Right ventricle myocardium inferior (tissue), 1 donor: Measurements from ENCODE around the gene TTLL11. TPM values are rescaled to one million over a fixed set of nuclear protein-coding genes. Genes with fewer than 3 reads are reported as not detected.
"Not testable (repeated sequence)": the region's sequence is repeated elsewhere in the genome, so short reads cannot be mapped to it uniquely, and the experiment has no call there.

Source experiments
- ATAC-seq: fragments of 200-7000 bp; cut with Tn5 transposase; one replicate; pipeline ENCODE4 v1.9.1; 2020; ENCODE audit warnings: mild to moderate bottlenecking, moderate library complexity
- DNase-seq: peaks from one replicate; pipeline ENCODE4 v3.0.0; 2021; ENCODE audit errors: missing footprints
- intact Hi-C: fragments of 100-400 bp; cut with DNase I; formaldehyde crosslinking; loops from one replicate; pipeline ENCODE4 v1.11.0; 2022
- total RNA-seq: library from RNA; stranded (reverse); fragmentation: NEBNext Ultra II Directional; extraction: Animal tissue kit (Norgen Biotek cat#: 25700); gene quantifications from one replicate; pipeline ENCODE4 v1.2.1, GENCODE V29; 2021
- donor health status: DM: no; HTN: yes; CAD: no; lungs with severe emphysema.

Gene TTLL11
- total RNA-seq, 1 donor from 2014 or later, result 5.0 TPM

DNA sequence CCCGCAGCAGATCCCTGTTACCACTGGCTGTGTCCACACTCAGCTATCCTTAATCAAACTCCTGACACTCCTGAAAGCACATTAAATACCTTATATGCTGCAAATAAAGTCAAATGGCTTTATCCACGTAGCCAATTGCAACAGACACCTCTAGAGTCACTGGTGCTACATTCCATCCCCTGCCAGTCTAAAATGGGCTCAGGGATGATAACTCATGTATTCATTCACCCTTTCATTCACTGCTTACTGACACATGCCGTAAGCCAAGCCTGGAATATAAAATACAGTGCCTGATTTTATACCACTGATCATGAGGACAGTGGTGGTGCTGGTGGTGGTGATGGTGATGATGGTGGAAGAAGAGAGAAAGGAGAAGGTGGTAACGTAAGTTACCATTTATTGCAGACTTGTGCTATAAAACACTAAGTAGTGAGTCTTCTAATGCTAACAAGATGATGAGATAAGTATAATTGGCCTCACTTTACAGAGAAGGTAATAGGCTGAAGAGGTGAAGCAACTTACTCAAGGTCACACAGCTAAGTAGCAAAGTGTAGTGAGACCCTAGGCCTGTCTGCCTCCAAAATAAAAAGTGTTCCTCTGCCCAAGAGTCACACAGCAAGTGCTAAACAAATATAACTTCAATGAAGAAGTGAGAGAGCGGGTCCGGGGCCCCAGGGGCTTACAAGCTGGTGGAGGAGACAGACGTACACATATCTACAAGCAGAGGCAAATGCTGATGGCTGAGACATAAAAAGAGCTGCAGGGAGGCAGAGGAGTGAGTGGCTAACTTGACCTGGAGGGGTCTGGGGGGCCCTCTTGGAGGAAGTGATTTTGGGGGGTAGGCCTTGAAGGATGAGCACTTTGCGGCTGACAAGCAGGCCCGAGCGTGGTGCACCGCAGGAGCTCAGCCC lies 1.2 kb downstream of the TTLL11 start:
- no peak for ATAC-seq
- intact Hi-C loops, result loop anchor here (10.0 kb wide), 1 partner anchor 1507 kb away; the partner anchor contains the start of gene CDK5RAP2
- no peak for DNase-seq

DNA sequence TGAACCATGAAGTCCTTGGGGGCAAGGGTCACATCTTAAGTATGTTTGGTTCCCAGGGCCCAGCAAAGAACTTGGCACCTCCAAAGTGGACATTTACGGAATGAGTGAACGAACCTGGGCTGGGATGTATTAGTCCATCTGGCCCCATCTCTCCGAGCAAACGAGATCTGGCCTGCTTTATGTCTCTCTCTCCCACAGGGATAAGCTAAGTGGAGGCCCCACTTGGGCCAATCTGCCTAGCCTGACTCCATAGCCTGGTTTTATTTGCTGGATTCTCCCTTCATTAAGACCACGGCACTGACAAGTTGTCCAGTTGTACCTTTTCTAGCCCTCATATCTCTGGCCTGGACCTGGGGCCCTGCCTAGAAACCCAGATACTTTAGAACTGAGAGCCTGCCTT lies 2.1 kb downstream of the TTLL11 start:
- intact Hi-C loops, result loop anchor here (10.0 kb wide), 1 partner anchor 1506 kb away; the partner anchor contains the start of gene CDK5RAP2
- DNase-seq, result no peak
- no peak for ATAC-seq

DNA sequence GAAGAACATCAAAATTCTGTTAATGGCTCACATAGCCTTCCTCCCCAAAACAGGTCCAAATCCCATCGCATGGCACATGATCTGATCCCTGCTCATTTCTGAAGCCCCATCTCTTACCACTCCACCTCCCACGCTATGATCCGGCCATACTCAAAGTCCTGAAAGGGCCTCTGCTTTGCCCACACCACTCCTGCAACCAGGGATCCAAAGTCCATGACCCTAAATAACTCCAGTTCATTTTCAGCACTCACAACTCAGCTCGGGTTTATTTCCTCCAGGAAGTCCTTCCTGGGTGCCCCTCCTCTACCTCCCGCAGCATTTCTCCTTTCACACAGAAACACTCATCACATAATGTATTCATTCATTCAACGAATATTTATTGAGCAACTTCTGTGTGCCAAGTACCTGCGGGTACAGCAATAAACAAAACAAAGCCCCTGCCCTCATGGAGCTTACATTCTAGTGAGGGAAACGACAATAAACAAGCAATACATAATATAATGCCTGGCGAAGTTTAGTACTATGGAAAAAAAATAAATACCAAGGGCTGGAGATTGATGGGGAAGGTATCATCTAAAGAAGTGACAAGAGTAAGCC lies 2.7 kb downstream of the TTLL11 start:
- ATAC-seq (no peak), DNase-seq (no peak)
- intact Hi-C loops, result loop anchor here (10.0 kb wide), 1 partner anchor 1506 kb away; the partner anchor contains the start of gene CDK5RAP2

DNA sequence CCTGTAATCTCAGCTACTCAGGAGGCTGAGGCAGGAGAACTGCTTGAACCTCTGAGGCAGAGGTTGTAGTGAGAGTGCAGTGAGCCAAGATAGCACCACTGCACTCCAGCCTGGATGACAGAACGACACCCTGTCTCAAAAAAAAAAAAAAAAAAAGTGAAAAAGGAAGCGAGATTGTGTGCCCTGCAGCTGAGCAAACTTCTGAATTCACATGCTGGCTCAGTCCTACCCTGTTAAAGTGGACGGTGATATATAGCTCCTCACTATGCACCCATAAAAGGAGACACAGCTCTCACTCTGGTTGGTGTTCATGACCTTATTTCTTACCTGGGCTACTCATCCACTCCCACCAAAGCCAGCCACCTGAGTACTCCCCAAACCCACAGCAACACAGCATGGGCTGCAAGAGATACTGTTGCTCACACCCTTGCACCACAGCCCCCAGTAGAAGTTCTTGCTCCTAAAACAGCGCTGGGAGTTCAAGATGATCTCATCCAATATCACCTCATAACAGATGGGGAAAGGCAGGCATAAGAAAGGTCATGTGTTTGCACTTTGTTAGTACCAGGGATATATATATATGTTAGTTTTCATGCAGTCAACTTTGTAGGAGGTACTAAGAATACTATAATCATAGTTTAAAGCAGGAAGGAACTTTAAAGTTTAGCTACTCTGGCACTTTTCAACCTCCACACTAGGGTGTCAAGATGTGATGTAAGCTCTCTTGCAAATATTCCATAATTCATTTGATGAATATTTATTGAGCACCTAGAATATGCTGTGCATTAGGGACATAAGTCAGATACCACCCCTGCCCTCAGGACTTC lies 4.0 kb downstream of the TTLL11 start:
- intact Hi-C loops, result no loop called here
- DNase-seq, result no peak
- ATAC-seq, result no peak

DNA sequence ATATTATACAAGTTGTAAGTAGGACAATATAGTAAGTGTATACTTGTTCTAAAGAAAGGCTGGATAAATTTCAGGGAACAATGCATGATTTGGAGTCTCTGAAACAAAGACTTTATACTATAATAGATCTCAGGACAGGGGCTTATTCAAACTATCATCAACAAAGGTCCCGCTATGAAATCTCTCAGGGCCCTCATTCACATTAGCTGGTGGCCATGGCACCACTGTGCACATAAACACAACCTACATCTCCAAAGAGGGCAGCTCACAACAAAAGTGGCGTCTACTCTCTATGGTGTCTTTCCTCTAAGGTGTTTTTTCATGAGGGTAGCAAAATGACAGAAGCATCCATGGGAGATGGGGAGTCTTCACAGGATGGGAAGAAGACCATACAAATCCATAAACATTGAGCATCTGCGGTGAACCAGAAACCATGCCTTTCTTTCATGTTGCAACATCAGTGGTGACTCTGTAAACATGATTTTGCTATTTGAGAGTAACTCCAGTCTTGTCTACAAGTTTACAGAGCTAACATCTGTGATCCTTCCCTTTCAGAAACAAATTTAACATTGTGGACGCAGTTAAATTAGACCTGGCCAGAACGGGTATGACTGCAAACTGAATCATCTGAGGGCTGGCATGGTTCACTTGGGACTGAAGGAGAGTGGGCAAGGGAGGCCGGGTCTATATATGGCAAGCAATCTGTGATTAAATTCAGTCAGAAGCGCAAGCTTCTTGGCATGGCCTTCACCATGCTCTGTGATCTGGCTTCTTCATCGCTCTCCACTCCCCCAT lies 5.5 kb downstream of the TTLL11 start:
- DNase-seq, result no peak
- intact Hi-C loops, result no loop called here

DNA sequence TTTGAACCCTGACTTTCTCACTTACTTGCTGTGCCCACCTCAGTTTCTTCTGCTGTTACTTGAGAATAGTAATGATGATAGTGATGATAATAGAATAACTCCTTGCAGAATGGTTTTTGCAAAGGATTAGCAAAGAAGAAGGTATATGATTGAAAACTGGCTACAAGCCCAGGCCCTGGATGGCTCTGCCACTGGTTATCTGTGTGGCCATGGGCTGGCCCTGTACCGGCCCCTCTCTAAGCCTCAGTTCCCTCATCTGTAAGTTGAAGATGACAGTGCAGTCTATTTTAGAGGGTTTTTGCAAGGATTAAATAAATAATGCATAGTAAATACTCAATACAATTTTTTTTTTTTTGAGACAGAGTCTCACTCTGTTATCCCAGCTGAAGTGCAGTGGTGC lies 6.2 kb downstream of the TTLL11 start:
- intact Hi-C loops, result no loop called here
- no peak for DNase-seq
- ATAC-seq, result no peak

More for the DNA sequence above, 5.5 kb downstream of the TTLL11 start:
- ATAC-seq, result peak; percentile 47

DNA sequence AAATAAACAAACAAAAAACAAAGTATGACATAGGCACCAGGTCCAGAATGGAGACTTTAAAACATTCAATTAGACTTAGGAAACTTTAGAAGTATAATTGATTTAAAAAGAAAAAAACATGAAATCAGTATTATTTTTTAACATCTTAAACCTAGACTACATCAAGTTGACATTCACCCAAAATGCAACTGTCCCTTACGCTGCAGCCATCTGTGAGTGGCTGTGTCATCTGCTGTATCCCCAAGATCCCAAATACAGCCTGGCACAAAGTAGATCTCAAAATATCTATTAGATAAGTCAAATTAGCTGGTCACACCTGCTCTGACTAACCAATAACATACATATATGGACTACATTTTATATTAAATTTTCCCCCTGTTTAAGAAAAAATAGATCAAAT lies 7.8 kb downstream of the TTLL11 start:
- DNase-seq (no peak), ATAC-seq (no peak)
- intact Hi-C loops, result no loop called here

DNA sequence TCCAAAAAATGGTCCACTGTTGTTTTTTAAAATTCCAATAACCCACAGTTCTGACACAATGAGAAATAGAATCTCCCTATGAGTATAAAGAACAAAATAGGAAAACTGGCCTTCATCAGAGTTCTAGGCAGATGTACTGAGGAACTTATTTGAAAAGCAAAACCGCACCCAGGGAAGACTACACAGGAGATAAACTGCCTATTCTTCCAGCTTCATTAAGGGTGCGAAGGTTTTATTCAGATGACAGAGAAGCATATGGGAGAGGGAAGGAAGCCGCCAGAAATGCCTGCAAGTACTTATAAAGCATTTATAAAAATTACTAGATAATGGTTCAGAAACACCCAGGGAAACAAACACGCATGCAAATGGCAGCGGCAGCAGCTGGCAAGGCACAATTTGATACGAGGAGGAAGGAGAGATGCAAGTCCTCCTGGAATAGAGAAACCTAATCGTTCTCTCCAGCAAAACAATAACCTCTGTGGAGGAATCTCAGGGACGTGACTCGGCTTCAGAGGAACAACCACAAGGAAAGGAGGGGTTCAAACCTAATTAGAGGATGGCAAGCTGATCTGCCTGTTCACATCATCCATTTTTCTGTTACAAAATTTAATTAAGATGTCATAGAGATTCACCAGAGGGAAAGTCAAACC lies 9.0 kb downstream of the TTLL11 start:
- intact Hi-C loops, result no loop called here
- DNase-seq, result no peak
- no peak for ATAC-seq

DNA sequence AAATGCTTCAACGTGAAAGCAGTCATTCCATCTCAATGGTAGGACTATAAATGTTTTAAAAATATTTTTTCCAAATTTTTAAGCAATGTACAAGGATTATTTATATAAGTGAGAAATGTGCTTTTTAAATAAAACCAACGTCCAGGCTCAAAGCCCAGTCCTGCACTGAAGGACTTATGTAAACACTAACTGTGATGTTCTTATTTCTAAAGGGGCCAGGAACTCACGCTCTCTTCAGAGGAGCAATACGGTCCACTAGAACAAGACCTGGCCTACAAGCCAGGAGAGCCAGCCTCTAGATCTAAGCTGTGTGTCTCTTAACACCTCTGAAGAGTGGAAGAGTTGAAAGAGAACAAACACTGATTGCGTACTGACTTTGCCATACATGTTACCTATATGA lies 12.1 kb downstream of the TTLL11 start:
- no peak for DNase-seq
- ATAC-seq, result no peak
- intact Hi-C loops, result no loop called here

DNA sequence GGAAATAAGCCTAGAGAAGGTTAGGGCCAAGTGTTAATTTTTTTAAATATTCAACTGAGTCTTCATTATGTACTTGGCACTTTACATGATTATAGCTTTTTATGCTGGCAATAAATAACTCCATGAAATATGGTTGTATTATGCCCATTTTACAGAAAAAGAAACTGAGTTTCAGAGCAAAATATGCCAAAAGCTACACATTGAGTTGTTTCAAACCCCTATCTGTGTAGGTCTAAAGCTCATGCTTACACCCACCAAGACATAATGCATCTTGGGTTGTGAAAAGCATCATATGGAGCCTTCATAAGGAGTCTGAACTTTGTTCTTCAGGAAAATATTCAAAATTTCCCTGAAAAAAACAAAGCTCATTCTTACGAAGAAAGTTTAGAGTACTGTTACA lies 14.6 kb downstream of the TTLL11 start:
- DNase-seq (no peak), ATAC-seq (no peak)
- intact Hi-C loops, result no loop called here

DNA sequence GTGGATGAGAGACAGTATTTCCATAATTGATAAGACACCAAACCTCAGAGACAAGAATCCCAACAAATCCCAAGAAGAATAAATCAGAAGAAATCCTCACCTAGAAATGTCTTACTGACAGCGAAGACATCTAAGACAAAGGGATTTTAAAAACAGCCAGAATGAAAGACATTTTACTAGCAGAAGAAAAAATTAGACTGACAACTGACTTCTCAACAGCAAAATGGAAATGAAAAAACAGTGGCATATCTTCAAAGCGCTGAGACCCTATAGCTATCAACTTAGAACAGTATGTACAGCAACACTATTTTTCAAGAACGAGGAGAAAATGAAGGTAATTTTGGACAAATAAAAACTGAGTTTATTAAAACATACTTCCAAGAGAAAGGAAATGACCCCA lies 16.3 kb downstream of the TTLL11 start:
- intact Hi-C loops, result no loop called here
- ATAC-seq, result no peak

DNA sequence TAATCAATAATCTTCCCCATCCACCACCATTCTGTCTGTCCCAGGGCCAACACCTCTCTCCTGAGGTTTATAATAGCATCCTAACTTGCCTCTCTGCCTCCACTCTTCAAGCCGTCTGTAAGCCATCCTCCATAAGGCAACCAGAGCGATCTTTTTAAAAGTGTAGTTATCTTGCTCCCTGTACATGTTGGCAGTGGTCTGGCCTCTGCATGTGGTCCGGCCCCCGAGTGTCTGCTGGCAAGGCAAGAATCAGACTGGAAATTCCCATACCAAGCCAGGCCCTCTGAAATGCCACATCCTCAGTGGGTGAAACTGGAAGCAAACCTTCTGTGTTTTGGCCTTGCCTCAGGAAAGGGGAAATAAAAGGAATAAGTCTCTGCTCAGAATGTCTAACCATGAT lies 17.0 kb downstream of the TTLL11 start:
- intact Hi-C loops, result no loop called here
- DNase-seq (no peak), ATAC-seq (peak; percentile 74)

More for the DNA sequence above, 16.3 kb downstream of the TTLL11 start:
- no peak for DNase-seq

DNA sequence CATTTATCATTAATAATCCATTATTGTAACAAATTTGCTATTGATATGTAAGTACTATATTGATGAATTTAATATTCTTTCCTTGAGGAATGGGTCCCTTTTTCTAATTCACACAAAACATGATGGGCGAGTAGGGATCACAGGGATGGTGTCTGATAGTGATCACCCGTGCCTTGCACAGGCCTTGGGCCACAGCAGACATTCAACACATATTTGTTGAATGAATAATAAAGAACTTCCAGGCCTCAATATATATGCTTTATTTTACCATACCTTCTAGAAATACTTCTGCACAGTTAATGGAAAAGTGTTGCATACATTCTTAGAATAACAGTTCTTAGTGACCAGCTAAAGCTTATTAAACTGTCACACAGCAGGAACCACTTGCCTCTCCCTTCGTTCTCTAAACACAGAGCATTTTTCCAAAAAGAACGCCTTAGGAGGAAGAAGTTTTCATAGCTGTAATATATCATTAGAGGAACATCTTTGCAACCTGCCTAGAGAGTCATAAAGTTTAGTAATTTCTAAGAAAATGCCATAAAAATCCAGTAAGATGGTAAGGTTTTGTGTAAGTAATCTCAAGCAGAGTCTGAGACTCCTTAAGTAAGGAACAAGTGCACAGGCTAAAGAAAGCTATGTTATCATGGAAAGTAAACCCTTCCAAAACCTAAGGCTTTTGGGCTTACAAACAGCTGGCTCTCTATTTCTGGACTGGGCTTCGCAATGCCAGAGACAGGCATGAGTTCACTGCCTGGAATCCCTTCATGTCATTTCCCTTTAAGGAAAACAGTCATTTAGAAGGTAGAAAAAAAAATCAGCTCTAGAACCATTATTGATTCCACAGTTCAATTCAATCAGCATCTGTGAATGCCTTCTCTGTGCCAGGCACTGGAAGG lies 17.7 kb downstream of the TTLL11 start:
- no peak for DNase-seq
- intact Hi-C loops, result no loop called here
- no peak for ATAC-seq

DNA sequence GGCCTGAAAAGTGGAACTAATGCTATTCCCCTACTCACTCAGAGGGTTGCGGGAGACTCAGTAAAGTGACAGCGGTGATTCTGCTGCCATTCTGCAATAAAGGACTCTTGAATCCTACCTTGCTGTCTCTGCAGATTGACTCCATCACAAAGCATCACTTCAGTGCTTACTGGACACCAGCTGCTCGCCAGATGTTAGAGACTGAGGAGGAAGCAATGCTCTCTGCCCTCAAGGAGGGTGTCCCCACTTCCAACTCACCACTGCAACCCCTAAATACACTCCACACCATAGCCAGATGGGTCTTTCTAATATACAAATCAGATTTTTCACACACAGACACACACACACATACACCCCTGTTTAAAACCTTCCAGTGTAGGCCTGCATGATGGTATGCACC lies 21.4 kb downstream of the TTLL11 start:
- ATAC-seq, result no peak
- intact Hi-C loops, result no loop called here
- DNase-seq, result no peak

DNA sequence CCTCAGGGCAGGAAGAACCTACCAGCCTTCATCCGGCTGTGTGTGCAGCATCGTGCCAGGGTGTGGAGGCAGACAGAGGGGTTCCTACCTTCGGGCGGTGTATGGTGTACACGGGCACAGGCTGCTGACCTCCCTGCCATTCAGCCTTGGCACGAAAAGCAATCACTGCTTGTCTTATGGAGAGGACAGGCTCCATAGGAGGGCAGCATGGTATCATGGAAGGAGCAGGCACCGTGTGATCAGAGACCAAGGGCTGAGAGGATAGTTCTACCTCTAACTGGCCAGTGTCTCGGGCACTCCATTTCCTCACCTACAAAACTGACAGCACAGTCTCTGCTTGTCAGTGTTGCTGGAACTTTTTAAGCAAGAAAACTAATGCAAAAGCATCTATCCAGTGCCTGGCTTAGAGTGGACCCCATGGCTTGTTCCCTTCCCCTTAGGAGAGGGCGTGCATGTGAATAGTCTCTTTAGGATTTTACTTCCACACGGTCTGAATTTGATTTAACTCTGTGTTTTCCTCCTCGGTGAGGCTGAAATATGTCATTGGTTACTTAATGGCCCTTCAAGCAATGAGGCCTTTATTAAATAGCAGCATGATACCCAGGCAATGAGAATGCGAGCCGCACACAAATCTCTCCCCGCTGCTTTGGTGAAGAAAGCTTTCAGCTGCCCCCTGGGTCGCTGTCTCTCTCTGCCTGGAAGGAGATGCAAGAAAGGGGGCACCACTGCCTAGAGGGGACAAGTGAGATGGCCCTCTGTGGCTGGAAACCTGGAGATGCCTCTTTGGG lies 22.2 kb downstream of the TTLL11 start:
- ATAC-seq, result no peak
- intact Hi-C loops, result no loop called here
- DNase-seq, result no peak

DNA sequence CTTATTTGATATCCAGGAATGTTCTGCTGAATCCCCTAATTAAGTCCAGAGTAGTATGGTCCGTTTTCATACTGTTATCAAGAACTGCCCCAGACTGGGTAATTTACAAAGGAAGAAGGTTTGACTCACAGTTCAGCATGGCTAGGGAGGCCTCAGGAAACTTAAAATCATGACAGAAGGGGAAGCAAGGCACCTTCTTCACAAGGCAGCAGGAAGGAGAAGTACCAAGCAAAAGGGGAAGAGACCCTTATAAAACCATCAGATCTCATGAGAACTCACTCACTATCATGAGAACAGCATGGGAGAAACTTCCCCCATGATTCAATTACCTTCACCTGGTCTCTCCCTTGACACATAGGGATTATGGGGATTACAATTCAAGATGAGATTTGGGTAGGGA lies 26.4 kb downstream of the TTLL11 start:
- ATAC-seq, DNase-seq, intact Hi-C loops: not testable (repeated sequence)
